ENCODE measurements around the gene OSBPL6.
A peak's percentile ranks its signal among the peaks of the same experiment; 100 is the strongest.
"Not testable (repeated sequence)": the region's sequence is repeated elsewhere in the genome, so short reads cannot be mapped to it uniquely, and the experiment has no call there.

Gene OSBPL6

GRCh38 chr2:178193823-178194599 is at the start of gene OSBPL6:
TSS of gene OSBPL6 (plus strand) at chr2:178194512. CDS start at chr2:178306185, 111,673 bp downstream.
- peak; percentile 21 for DNase-seq (ENCODE audit: low read depth)

- no peak for DNase-seq (ENCODE audit: low read depth)
These were observed 42.3 kb upstream of the OSBPL6 start for GRCh38 chr2:178152033-178152432.

- no peak for DNase-seq (ENCODE audit: low read depth)
These were observed 41.8 kb upstream of the OSBPL6 start for GRCh38 chr2:178152542-178152941.

GRCh38 chr2:178152977-178153376 is 41.3 kb upstream of the OSBPL6 start:
- no peak for DNase-seq (ENCODE audit: low read depth)

GRCh38 chr2:178153878-178154277 is 40.4 kb upstream of the OSBPL6 start:
- DNase-seq (ENCODE audit: low read depth), result not testable (repeated sequence)

- DNase-seq (ENCODE audit: low read depth), result no peak
These were observed 38.8 kb upstream of the OSBPL6 start for GRCh38 chr2:178155524-178155923.

- no peak for DNase-seq (ENCODE audit: low read depth)
These were observed 36.7 kb upstream of the OSBPL6 start for GRCh38 chr2:178157574-178157973.

GRCh38 chr2:178159966-178160365 is 34.3 kb upstream of the OSBPL6 start:
- DNase-seq (ENCODE audit: low read depth), result no peak

- no peak for DNase-seq (ENCODE audit: low read depth)
These were observed 33.7 kb upstream of the OSBPL6 start for GRCh38 chr2:178160601-178161000.

GRCh38 chr2:178163395-178163794 is 30.9 kb upstream of the OSBPL6 start:
- no peak for DNase-seq (ENCODE audit: low read depth)

- no peak for DNase-seq (ENCODE audit: low read depth)
These were observed 30.4 kb upstream of the OSBPL6 start for GRCh38 chr2:178163911-178164310.

GRCh38 chr2:178173657-178174056 is 20.7 kb upstream of the OSBPL6 start:
- no peak for DNase-seq (ENCODE audit: low read depth)

- DNase-seq (ENCODE audit: low read depth), result no peak
These were observed 17.1 kb upstream of the OSBPL6 start for GRCh38 chr2:178177066-178177679.

GRCh38 chr2:178180648-178181047 is 13.7 kb upstream of the OSBPL6 start:
- not testable (repeated sequence) for DNase-seq (ENCODE audit: low read depth)

- DNase-seq (ENCODE audit: low read depth), result no peak
These were observed 6.5 kb upstream of the OSBPL6 start for GRCh38 chr2:178187861-178188260.

GRCh38 chr2:178188466-178188865 is 5.8 kb upstream of the OSBPL6 start:
- DNase-seq (ENCODE audit: low read depth), result no peak

- DNase-seq (ENCODE audit: low read depth), result no peak
These were observed 3.3 kb upstream of the OSBPL6 start for GRCh38 chr2:178191004-178191508.

- no peak for DNase-seq (ENCODE audit: low read depth)
These were observed 2.8 kb upstream of the OSBPL6 start for GRCh38 chr2:178191511-178191910.

GRCh38 chr2:178193496-178193822 is 853 bp upstream of the OSBPL6 start:
- DNase-seq (ENCODE audit: low read depth), result no peak

GRCh38 chr2:178194600-178195389 is 483 bp downstream of the OSBPL6 start:
- DNase-seq (ENCODE audit: low read depth), result no peak

GRCh38 chr2:178195390-178196166 is 1.3 kb downstream of the OSBPL6 start:
- DNase-seq (ENCODE audit: low read depth), result no peak

- DNase-seq (ENCODE audit: low read depth), result no peak
These were observed 3.5 kb downstream of the OSBPL6 start for GRCh38 chr2:178197791-178198190.

All from activated T-cell treated with anti-CD3 and anti-CD28 coated beads for 1 hour (primary cell).